T-cell (primary cell): ENCODE data around the gene HCLS1. TPM values are rescaled to one million over a fixed set of nuclear protein-coding genes. Genes with fewer than 3 reads are reported as not detected.
A peak's percentile ranks its signal among the peaks of the same experiment; 100 is the strongest.

Experiments
- ATAC-seq, 4 experiments: fragments of 200-7000 bp in 3 of 4; fragments of 150-1000 bp in 1 of 4; cut with Tn5 transposase; replicated peaks in 1 of 4; 1 replicate in 3 of 4; 2 replicates in 1 of 4; pipeline ENCODE4 v1.10.0; 2021; ENCODE audit warnings: moderate library complexity in 3 of 4, mild to moderate bottlenecking in 2 of 4, moderate number of reproducible peaks in 1 of 4
- CTCF ChIA-PET, 2 donors: fragments of 300-600 bp; sonication (Branson Sonifier 250); formaldehyde crosslinking; loops; one replicate each; lab custom pipeline; 2022; ENCODE audit warnings: antibody characterized with exemption in 2 of 2; lab: Charles Lee
- POLR2A ChIA-PET, 2 donors: fragments of 300-600 bp; sonication (Branson Sonifier 250); formaldehyde crosslinking; loops; one replicate each; lab custom pipeline; 2022; ENCODE audit warnings: antibody characterized with exemption in 2 of 2; lab: Charles Lee
- DNase-seq, 35 experiments: peaks; one replicate each; pipeline versions ENCODE4 v3.0.0 to v3.0.0-alpha.2; 2013 to 2023
- H3K27ac ChIP-seq: one replicate; pipeline ENCODE4 v1.5.1; 2013; ENCODE audit warnings: low read length
- H3K27me3 ChIP-seq, 2 experiments: replicated peaks in 1 of 2; 1 replicate in 1 of 2; 2 replicates in 1 of 2; pipeline versions ENCODE4 v1.6.1 to v1.7.0; 2013; ENCODE audit warnings: low read length in 1 of 2, mixed read lengths in 1 of 2; ENCODE audit not compliant: control insufficient read depth in 2 of 2, insufficient read depth in 2 of 2; ENCODE audit errors: extremely low read depth in 1 of 2
- H3K36me3 ChIP-seq, 2 donors: 1 replicate in 1 of 2; 2 replicates in 1 of 2; pipeline versions ENCODE4 v1.6.1 to v1.7.0; 2013; ENCODE audit warnings: low read length in 1 of 2; ENCODE audit not compliant: control insufficient read depth in 2 of 2, insufficient read depth in 1 of 2; ENCODE audit errors: extremely low read depth in 1 of 2
- H3K4me1 ChIP-seq, 2 experiments: 1 replicate in 1 of 2; 2 replicates in 1 of 2; pipeline versions ENCODE4 v1.6.1 to v1.7.0; 2013; ENCODE audit warnings: low read length in 2 of 2, mixed read lengths in 1 of 2; ENCODE audit not compliant: insufficient read depth in 2 of 2, control insufficient read depth in 1 of 2; ENCODE audit errors: extremely low read depth in 1 of 2
- H3K4me3 ChIP-seq, 2 donors: 1 replicate in 1 of 2; 2 replicates in 1 of 2; pipeline versions ENCODE4 v1.5.1 to v1.7.0; 2013; ENCODE audit warnings: mild to moderate bottlenecking in 2 of 2, low read length in 1 of 2, moderate library complexity in 1 of 2; ENCODE audit not compliant: control insufficient read depth in 1 of 2; ENCODE audit errors: extremely low read depth in 1 of 2
- H3K9me3 ChIP-seq: 2 replicates; pipeline ENCODE4 v1.7.0; 2013
- H3K27ac Mint-ChIP-seq, 2 donors: one replicate each; pipeline ENCODE4 v1.8.0; 2020 to 2021; ENCODE audit warnings: mild to moderate bottlenecking in 2 of 2, mixed read lengths in 2 of 2
- H3K27me3 Mint-ChIP-seq, 2 donors: one replicate each; pipeline ENCODE4 v1.8.0; 2021 to 2022; ENCODE audit warnings: mixed read lengths in 2 of 2
- H3K36me3 Mint-ChIP-seq: one replicate; pipeline ENCODE4 v1.8.0; 2021; ENCODE audit warnings: mixed read lengths
- H3K4me1 Mint-ChIP-seq, 3 donors: one replicate each; pipeline ENCODE4 v1.8.0; 2020 to 2022; ENCODE audit warnings: mixed read lengths in 3 of 3, mild to moderate bottlenecking in 1 of 3
- H3K4me3 Mint-ChIP-seq, 3 donors: one replicate each; pipeline ENCODE4 v1.8.0; 2020 to 2022; ENCODE audit warnings: mild to moderate bottlenecking in 3 of 3, mixed read lengths in 3 of 3, moderate library complexity in 3 of 3
- H3K9me3 Mint-ChIP-seq, 3 donors: one replicate each; pipeline ENCODE4 v1.8.0; 2020 to 2022; ENCODE audit warnings: mixed read lengths in 3 of 3
- WGBS: methylation state at CpG from one replicate; pipeline ENCODE4 v1.1.5; 2013; ENCODE audit warnings: missing lambda C conversion rate; ENCODE audit not compliant: insufficient coverage; 5-methylcytosine and 5-hydroxymethylcytosine counted together
- total RNA-seq, 35 experiments: library from RNA in 6 of 35; stranded (reverse) in 6 of 35; fragments of 120-200 nt in 1 of 35; gene quantifications; one replicate each; pipeline versions ENCODE4 v1.2.1 to v1.2.4 and lab custom pipeline; 2013 to 2026

The HCLS1 gene
- 100 to 1,000 TPM; 280 to 329 (median 321) TPM for total RNA-seq
- 294 TPM for total RNA-seq (2013)
- total RNA-seq (lab: John Stamatoyannopoulos, UW), result 254 to 442 (median 348) reads per million in 29 experiments

GRCh38 chr3:121660356-121661171, at the start of gene HCLS1:
Gene HCLS1 (minus strand): TSS chr3:121660903. CDS start chr3:121658347, 2,556 bp downstream.
- Histone ChIP-seq H3K4me3 (peak within 1 kb of the TSS; percentile 69 to 77), H3K27ac (peak within 1 kb of the TSS; percentile 97), H3K27me3 (no peaks in the 10 kb centered on the region), H3K9me3 (no peaks in the 10 kb centered on the region), H3K4me1 (peaks cover 18 to 41% of the 10 kb centered on the region in 2 experiments), H3K36me3 (peaks cover 5 to 68% of the 10 kb centered on the region in 2 donors)
- ChIA-PET CTCF (interaction anchor here in 1 of 2 donors (0.6 to 2.0 kb wide), 9 partner anchors 12 to 1133 kb away, joined by 3 to 7 read pairs (median 5); partner anchors contain the start of genes EAF2, FAM162A, HSPBAP1 and IQCB1), POLR2A (interaction anchor here (0.5 to 1.8 kb wide), 18 partner anchors 8 to 755 kb away, joined by 3 to 15 read pairs (median 4); partner anchors contain the start of genes EAF2 (in 1 of the 2), FAM162A (in 1 of the 2), GOLGB1 (in 1 of the 2) and IQCB1 (in 1 of the 2))
- Mint-ChIP-seq H3K9me3 (no peaks in the 10 kb centered on the region), H3K27me3 (no peaks in the 10 kb centered on the region), H3K4me1 (peaks cover 57 to 61% (median 59%) of the 10 kb centered on the region in 3 donors), H3K27ac (peak within 1 kb of the TSS; percentile 99), H3K36me3 (peaks cover 61% of the 10 kb centered on the region), H3K4me3 (peak within 1 kb of the TSS; percentile 82 to 98 (median 95))
- DNase-seq, result peak; percentile 48 to 85 (median 67)
- peak; percentile 84 to 87 (median 85) for ATAC-seq
- WGBS, result 0% methylated on average over 7 of the region's 9 CpGs

GRCh38 chr3:121710347-121710746, 49.6 kb upstream of the HCLS1 start:
- Histone ChIP-seq H3K27ac (no peak overlapping the region), H3K9me3 (no peaks in the 10 kb centered on the region), H3K36me3 (peaks cover 0 to 29% of the 10 kb centered on the region in 2 donors), H3K4me1 (no peaks in the 10 kb centered on the region), H3K4me3 (no peak overlapping the region), H3K27me3 (no peaks in the 10 kb centered on the region)
- H3K9me3 Mint-ChIP-seq, result no peaks in the 10 kb centered on the region
- H3K27me3 Mint-ChIP-seq, result no peaks in the 10 kb centered on the region
- ATAC-seq, result no peak
- ChIA-PET POLR2A (no interaction called here), CTCF (no interaction called here)
- H3K4me1 Mint-ChIP-seq, result peaks cover 5 to 8% (median 7%) of the 10 kb centered on the region in 3 donors
- no peak overlapping the region for H3K4me3 Mint-ChIP-seq
- WGBS, result no CpG with 5 or more reads among the region's 1 CpG
- DNase-seq, result no peak
- H3K27ac Mint-ChIP-seq, result no peak overlapping the region
- H3K36me3 Mint-ChIP-seq, result peaks cover 54% of the 10 kb centered on the region

GRCh38 chr3:121707531-121708273, 47.0 kb upstream of the HCLS1 start:
- no CpG with 5 or more reads among the region's 2 CpGs for WGBS
- no peak overlapping the region for H3K4me3 ChIP-seq
- H3K27ac ChIP-seq, result no peak overlapping the region
- H3K9me3 Mint-ChIP-seq, result no peaks in the 10 kb centered on the region
- peaks cover 55% of the 10 kb centered on the region for H3K36me3 Mint-ChIP-seq
- no peak for ATAC-seq
- no peaks in the 10 kb centered on the region for H3K27me3 Mint-ChIP-seq
- no peak overlapping the region for H3K27ac Mint-ChIP-seq
- H3K4me1 ChIP-seq, result no peaks in the 10 kb centered on the region
- no peaks in the 10 kb centered on the region for H3K9me3 ChIP-seq
- H3K4me3 Mint-ChIP-seq, result no peak overlapping the region
- ChIA-PET CTCF (interaction anchor here in 1 of 2 donors (0.6 kb wide), 1 partner anchor 12 kb away, joined by 3 read pairs; no protein-coding TSS in a partner anchor), POLR2A (interaction anchor here in 1 of 2 donors (0.7 kb wide), 1 partner anchor 27 kb away, joined by 7 read pairs; no protein-coding TSS in a partner anchor)
- H3K27me3 ChIP-seq, result no peaks in the 10 kb centered on the region
- peaks cover 7 to 12% (median 8%) of the 10 kb centered on the region in 3 donors for H3K4me1 Mint-ChIP-seq
- no peak for DNase-seq
- peaks cover 0 to 16% of the 10 kb centered on the region in 2 donors for H3K36me3 ChIP-seq

- peaks cover 70% of the 10 kb centered on the region for H3K36me3 Mint-ChIP-seq
Measured at GRCh38 chr3:121705541-121705940, 44.8 kb upstream of the HCLS1 start.

GRCh38 chr3:121703973-121704372, 43.3 kb upstream of the HCLS1 start:
- peaks cover 2 to 5% (median 3%) of the 10 kb centered on the region in 3 donors for H3K4me1 Mint-ChIP-seq
- POLR2A ChIA-PET, result no interaction called here
- no CpG with 5 or more reads among the region's 5 CpGs for WGBS

More at GRCh38 chr3:121705541-121705940, 44.8 kb upstream of the HCLS1 start:
- WGBS, result 92% methylated on average over 2 of the region's 5 CpGs
- H3K9me3 Mint-ChIP-seq, result no peaks in the 10 kb centered on the region
- H3K27ac ChIP-seq, result no peak overlapping the region
- no peaks in the 10 kb centered on the region for H3K27me3 Mint-ChIP-seq
- H3K4me1 ChIP-seq, result no peaks in the 10 kb centered on the region
- DNase-seq, result no peak
- no peaks in the 10 kb centered on the region for H3K9me3 ChIP-seq
- peaks cover 0 to 24% of the 10 kb centered on the region in 2 donors for H3K36me3 ChIP-seq
- no peak overlapping the region for H3K4me3 Mint-ChIP-seq
- H3K4me1 Mint-ChIP-seq, result peaks cover 7 to 12% (median 8%) of the 10 kb centered on the region in 3 donors
- no peak overlapping the region for H3K27ac Mint-ChIP-seq
- no peak for ATAC-seq
- POLR2A ChIA-PET, result interaction anchor here in 1 of 2 donors (0.7 to 0.8 kb wide), 2 partner anchors 22 to 70 kb away, joined by 3 to 8 read pairs; no protein-coding TSS in a partner anchor
- H3K4me3 ChIP-seq, result no peak overlapping the region
- CTCF ChIA-PET, result no interaction called here
- H3K27me3 ChIP-seq, result no peaks in the 10 kb centered on the region

More at GRCh38 chr3:121703973-121704372, 43.3 kb upstream of the HCLS1 start:
- DNase-seq, result no peak
- CTCF ChIA-PET, result interaction anchor here in 1 of 2 donors (0.7 kb wide), 2 partner anchors 21 to 60 kb away, joined by 3 to 7 read pairs; no protein-coding TSS in a partner anchor
- H3K36me3 ChIP-seq, result peaks cover 0 to 35% of the 10 kb centered on the region in 2 donors
- no peaks in the 10 kb centered on the region for H3K9me3 ChIP-seq
- Mint-ChIP-seq H3K27me3 (no peaks in the 10 kb centered on the region), H3K9me3 (no peaks in the 10 kb centered on the region), H3K4me3 (no peak overlapping the region), H3K36me3 (peaks cover 72% of the 10 kb centered on the region), H3K27ac (no peak overlapping the region)
- no peak overlapping the region for H3K27ac ChIP-seq
- H3K4me3 ChIP-seq, result no peak overlapping the region
- ATAC-seq, result no peak
- no peaks in the 10 kb centered on the region for H3K4me1 ChIP-seq
- no peaks in the 10 kb centered on the region for H3K27me3 ChIP-seq
